Measurements from ENCODE around the gene CDC25C.
A peak's percentile ranks its signal among the peaks of the same experiment; 100 is the strongest.
"Not testable (repeated sequence)": the region's sequence is repeated elsewhere in the genome, so short reads cannot be mapped to it uniquely, and the experiment has no call there.

Gene CDC25C

GRCh38 chr5:138275379-138275782, 56.2 kb downstream of the CDC25C start:
- DNase-seq, result peak in 1 of 2 experiments; percentile 13

GRCh38 chr5:138274189-138274853, 57.3 kb downstream of the CDC25C start, which contains the start of gene GFRA3:
TSS of gene GFRA3 (minus strand) at chr5:138274621. CDS start at chr5:138274424, 197 bp downstream.
- DNase-seq, result no peak

- DNase-seq, result no peak
Observed at GRCh38 chr5:138273834-138274188, 57.8 kb downstream of the CDC25C start.

- no peak for DNase-seq
Observed at GRCh38 chr5:138272681-138273080, 58.9 kb downstream of the CDC25C start.

- DNase-seq, result no peak
Observed at GRCh38 chr5:138271281-138271680, 60.3 kb downstream of the CDC25C start.

- DNase-seq, result no peak
Observed at GRCh38 chr5:138264183-138264582, 67.4 kb downstream of the CDC25C start.

- no peak for DNase-seq
Observed at GRCh38 chr5:138263581-138263980, 68.0 kb downstream of the CDC25C start.

- no peak for DNase-seq
Observed at GRCh38 chr5:138258704-138259292, 72.8 kb downstream of the CDC25C start.

- no peak for DNase-seq
Observed at GRCh38 chr5:138257583-138257982, 74.0 kb downstream of the CDC25C start.

GRCh38 chr5:138252944-138253343, 78.7 kb downstream of the CDC25C start:
- DNase-seq, result no peak

- not testable (repeated sequence) for DNase-seq
Observed at GRCh38 chr5:138247800-138248199, 83.8 kb downstream of the CDC25C start.

- DNase-seq, result no peak
Observed at GRCh38 chr5:138246822-138247221, 84.8 kb downstream of the CDC25C start.

- no peak for DNase-seq
Observed at GRCh38 chr5:138246334-138246733, 85.3 kb downstream of the CDC25C start.

- no peak for DNase-seq
Observed at GRCh38 chr5:138245717-138246116, 85.9 kb downstream of the CDC25C start.

- no peak for DNase-seq
Observed at GRCh38 chr5:138243794-138244193, 87.8 kb downstream of the CDC25C start.

GRCh38 chr5:138241688-138242571, 89.7 kb downstream of the CDC25C start:
- DNase-seq, result no peak

- DNase-seq, result no peak
Observed at GRCh38 chr5:138240650-138241385, 90.8 kb downstream of the CDC25C start.

- DNase-seq, result no peak
Observed at GRCh38 chr5:138238034-138238433, 93.6 kb downstream of the CDC25C start.
